DOHH2 (cell line): Measurements from ENCODE around the gene TACC2.

ENCODE experiments used
- H3F3A ChIP-seq: fragments of 200-600 bp; sonication (generic), shearing (Covaris generic); 2 replicates; pipeline ENCODE4 v1.6.0; 2016; ENCODE audit warnings: antibody characterized with exemption, mild to moderate bottlenecking; ENCODE audit not compliant: control insufficient read depth, insufficient read depth
- H3K27ac ChIP-seq: fragments of 200-600 bp; sonication (generic); 2 replicates; pipeline ENCODE4 v1.5.1; 2014; ENCODE audit warnings: low read depth, mild to moderate bottlenecking, low read length, moderate library complexity
- H3K27me3 ChIP-seq: fragments of 200-600 bp; sonication (generic); 2 replicates; pipeline ENCODE4 v1.6.1; 2014; ENCODE audit warnings: mild to moderate bottlenecking, low read length, mixed read lengths; ENCODE audit not compliant: control insufficient read depth
- H3K36me3 ChIP-seq: fragments of 200-600 bp; sonication (generic); 2 replicates; pipeline ENCODE4 v1.6.1; 2014; ENCODE audit warnings: mild to moderate bottlenecking, low read length, moderate library complexity, mixed read lengths; ENCODE audit not compliant: control insufficient read depth
- H3K4me1 ChIP-seq: fragments of 200-600 bp; sonication (generic); 2 replicates; pipeline ENCODE4 v1.6.1; 2014; ENCODE audit warnings: mild to moderate bottlenecking, low read length, mixed read lengths; ENCODE audit not compliant: control insufficient read depth
- H3K4me2 ChIP-seq: fragments of 200-600 bp; sonication (generic); 2 replicates; pipeline ENCODE4 v1.6.0; 2014; ENCODE audit warnings: mild to moderate bottlenecking, low read length, moderate library complexity
- H3K4me3 ChIP-seq: fragments of 200-600 bp; sonication (generic); 2 replicates; pipeline ENCODE4 v1.5.1; 2014; ENCODE audit warnings: mild to moderate bottlenecking, low read length, mixed read lengths
- H3K79me2 ChIP-seq: fragments of 200-600 bp; sonication (generic); 2 replicates; pipeline ENCODE4 v1.6.1; 2014; ENCODE audit warnings: mild to moderate bottlenecking, low read length, mixed read lengths; ENCODE audit not compliant: control insufficient read depth
- H3K9me2 ChIP-seq: fragments of 200-600 bp; sonication (generic); replicated peaks from 2 replicates; pipeline ENCODE4 v1.6.1; 2014; ENCODE audit warnings: mild to moderate bottlenecking, low read length, mixed read lengths; ENCODE audit not compliant: control insufficient read depth
- H3K9me3 ChIP-seq: fragments of 200-600 bp; sonication (generic); 2 replicates; pipeline ENCODE4 v1.6.1; 2014; ENCODE audit warnings: antibody characterized with exemption, low read length, mixed read lengths; ENCODE audit not compliant: control insufficient read depth, insufficient read depth
- H4K20me1 ChIP-seq: fragments of 200-600 bp; sonication (generic); 2 replicates; pipeline ENCODE4 v1.6.0; 2014; ENCODE audit warnings: low read depth, mild to moderate bottlenecking, antibody characterized with exemption, low read length, moderate library complexity; ENCODE audit not compliant: control insufficient read depth, insufficient read depth
- EZH2phosphoT487 ChIP-seq: fragments of 200-600 bp; sonication (generic); IDR thresholded peaks from 2 replicates; pipeline ENCODE4 v1.6.1; 2017; ENCODE audit warnings: borderline replicate concordance, mild to moderate bottlenecking, antibody characterized with exemption, low read length, moderate library complexity, mixed read lengths
- TF ChIP-seq, protein P1 (sequence below): fragments of 200-600 bp; sonication (generic); IDR thresholded peaks from one replicate; pipeline ENCODE4 v1.5.1; 2014; ENCODE audit warnings: antibody characterized with exemption, mild to moderate bottlenecking, low read depth, low read length; ENCODE audit not compliant: poor library complexity, severe bottlenecking

Gene TACC2

DNA sequence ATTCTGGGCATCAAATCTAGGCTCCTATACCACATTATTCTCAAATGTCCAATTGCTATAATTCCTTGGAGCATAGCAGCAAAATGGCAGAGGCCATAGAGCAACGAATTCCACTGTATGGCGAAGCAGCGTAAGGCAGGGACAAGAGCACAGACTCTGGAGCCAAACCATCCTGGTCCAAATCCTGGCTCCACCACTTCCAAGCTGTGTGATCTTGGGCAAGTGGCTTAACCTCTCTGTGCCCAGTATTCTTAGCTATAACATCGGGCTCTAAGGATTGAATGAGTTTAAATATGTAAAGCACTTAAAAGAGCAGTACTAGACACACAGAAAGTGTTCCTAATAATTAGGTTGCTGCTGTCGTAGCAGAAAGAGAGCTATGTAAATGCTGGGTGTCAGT is 56.2 kb downstream of the TACC2 start:
- no peak overlapping the region for H3K4me3 ChIP-seq
- H3K9me3 ChIP-seq: no peaks in the 10 kb centered on the region
- H3K27ac ChIP-seq: no peak overlapping the region
- no peaks in the 10 kb centered on the region for H3K4me1 ChIP-seq
- no peak for TF ChIP-seq EZH2phosphoT487
- TF ChIP-seq, protein P1, sequence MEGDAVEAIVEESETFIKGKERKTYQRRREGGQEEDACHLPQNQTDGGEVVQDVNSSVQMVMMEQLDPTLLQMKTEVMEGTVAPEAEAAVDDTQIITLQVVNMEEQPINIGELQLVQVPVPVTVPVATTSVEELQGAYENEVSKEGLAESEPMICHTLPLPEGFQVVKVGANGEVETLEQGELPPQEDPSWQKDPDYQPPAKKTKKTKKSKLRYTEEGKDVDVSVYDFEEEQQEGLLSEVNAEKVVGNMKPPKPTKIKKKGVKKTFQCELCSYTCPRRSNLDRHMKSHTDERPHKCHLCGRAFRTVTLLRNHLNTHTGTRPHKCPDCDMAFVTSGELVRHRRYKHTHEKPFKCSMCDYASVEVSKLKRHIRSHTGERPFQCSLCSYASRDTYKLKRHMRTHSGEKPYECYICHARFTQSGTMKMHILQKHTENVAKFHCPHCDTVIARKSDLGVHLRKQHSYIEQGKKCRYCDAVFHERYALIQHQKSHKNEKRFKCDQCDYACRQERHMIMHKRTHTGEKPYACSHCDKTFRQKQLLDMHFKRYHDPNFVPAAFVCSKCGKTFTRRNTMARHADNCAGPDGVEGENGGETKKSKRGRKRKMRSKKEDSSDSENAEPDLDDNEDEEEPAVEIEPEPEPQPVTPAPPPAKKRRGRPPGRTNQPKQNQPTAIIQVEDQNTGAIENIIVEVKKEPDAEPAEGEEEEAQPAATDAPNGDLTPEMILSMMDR: no peak
- H3K9me2 ChIP-seq: no peaks in the 10 kb centered on the region
- no peaks in the 10 kb centered on the region for H3K27me3 ChIP-seq
- no peaks in the 10 kb centered on the region for H4K20me1 ChIP-seq
- H3K4me2 ChIP-seq: no peak overlapping the region
- no peaks in the 10 kb centered on the region for H3K36me3 ChIP-seq
- H3F3A ChIP-seq: no peaks in the 10 kb centered on the region
- H3K79me2 ChIP-seq: no peaks in the 10 kb centered on the region

- Histone ChIP-seq H3K9me2 (no peaks in the 10 kb centered on the region), H3K9me3 (no peaks in the 10 kb centered on the region), H3K79me2 (no peaks in the 10 kb centered on the region), H3K27me3 (no peaks in the 10 kb centered on the region), H3K4me3 (no peak overlapping the region), H3K27ac (no peak overlapping the region), H3K4me2 (no peak overlapping the region), H3K4me1 (no peaks in the 10 kb centered on the region), H3K36me3 (no peaks in the 10 kb centered on the region), H4K20me1 (no peaks in the 10 kb centered on the region), H3F3A (no peaks in the 10 kb centered on the region)
- TF ChIP-seq, protein P1: no peak
- TF ChIP-seq EZH2phosphoT487: no peak
Measured at GRCh38 chr10:122047560-122047959, 58.6 kb downstream of the TACC2 start.

- no peaks in the 10 kb centered on the region for H3K4me1 ChIP-seq
- no peak overlapping the region for H3K4me3 ChIP-seq
- H4K20me1 ChIP-seq: no peaks in the 10 kb centered on the region
- H3F3A ChIP-seq: no peaks in the 10 kb centered on the region
- H3K27ac ChIP-seq: no peak overlapping the region
- no peaks in the 10 kb centered on the region for H3K27me3 ChIP-seq
- H3K36me3 ChIP-seq: no peaks in the 10 kb centered on the region
- no peak overlapping the region for H3K4me2 ChIP-seq
- no peaks in the 10 kb centered on the region for H3K9me3 ChIP-seq
- H3K9me2 ChIP-seq: no peaks in the 10 kb centered on the region
- no peaks in the 10 kb centered on the region for H3K79me2 ChIP-seq
- no peak for TF ChIP-seq EZH2phosphoT487
- TF ChIP-seq, protein P1: no peak
Measured at GRCh38 chr10:122049076-122049475, 60.1 kb downstream of the TACC2 start.

GRCh38 chr10:122050311-122050710 is 61.3 kb downstream of the TACC2 start:
- H3K9me2 ChIP-seq: no peaks in the 10 kb centered on the region
- no peaks in the 10 kb centered on the region for H4K20me1 ChIP-seq
- H3K9me3 ChIP-seq: no peaks in the 10 kb centered on the region
- no peak overlapping the region for H3K4me3 ChIP-seq
- no peaks in the 10 kb centered on the region for H3F3A ChIP-seq
- H3K36me3 ChIP-seq: no peaks in the 10 kb centered on the region
- H3K27me3 ChIP-seq: no peaks in the 10 kb centered on the region
- H3K4me2 ChIP-seq: no peak overlapping the region
- H3K79me2 ChIP-seq: no peaks in the 10 kb centered on the region
- H3K27ac ChIP-seq: no peak overlapping the region
- H3K4me1 ChIP-seq: no peaks in the 10 kb centered on the region
- TF ChIP-seq, protein P1: no peak
- TF ChIP-seq EZH2phosphoT487: no peak
